ENCODE data around the gene ADARB2.

DNA sequence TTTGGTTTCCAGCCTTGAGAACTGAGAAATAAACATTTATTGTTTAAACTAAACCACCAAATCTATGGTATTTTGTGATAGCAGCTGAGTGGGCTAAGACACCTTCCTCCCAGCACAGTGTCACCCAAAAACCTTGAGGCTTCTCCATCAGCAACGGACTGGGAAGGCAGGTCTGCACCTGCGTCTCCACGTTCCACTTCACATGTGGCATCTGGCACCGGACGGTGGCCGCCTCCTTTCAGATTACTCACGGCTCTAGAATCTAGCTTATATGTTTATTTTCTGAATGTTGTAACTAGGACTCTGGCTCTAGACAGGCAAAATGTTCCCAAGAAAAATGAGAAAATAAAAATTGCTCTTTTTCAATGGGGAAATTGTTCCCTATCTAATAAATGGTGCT is 201.0 kb downstream of the ADARB2 start:
- TF ChIP-seq, protein P1, sequence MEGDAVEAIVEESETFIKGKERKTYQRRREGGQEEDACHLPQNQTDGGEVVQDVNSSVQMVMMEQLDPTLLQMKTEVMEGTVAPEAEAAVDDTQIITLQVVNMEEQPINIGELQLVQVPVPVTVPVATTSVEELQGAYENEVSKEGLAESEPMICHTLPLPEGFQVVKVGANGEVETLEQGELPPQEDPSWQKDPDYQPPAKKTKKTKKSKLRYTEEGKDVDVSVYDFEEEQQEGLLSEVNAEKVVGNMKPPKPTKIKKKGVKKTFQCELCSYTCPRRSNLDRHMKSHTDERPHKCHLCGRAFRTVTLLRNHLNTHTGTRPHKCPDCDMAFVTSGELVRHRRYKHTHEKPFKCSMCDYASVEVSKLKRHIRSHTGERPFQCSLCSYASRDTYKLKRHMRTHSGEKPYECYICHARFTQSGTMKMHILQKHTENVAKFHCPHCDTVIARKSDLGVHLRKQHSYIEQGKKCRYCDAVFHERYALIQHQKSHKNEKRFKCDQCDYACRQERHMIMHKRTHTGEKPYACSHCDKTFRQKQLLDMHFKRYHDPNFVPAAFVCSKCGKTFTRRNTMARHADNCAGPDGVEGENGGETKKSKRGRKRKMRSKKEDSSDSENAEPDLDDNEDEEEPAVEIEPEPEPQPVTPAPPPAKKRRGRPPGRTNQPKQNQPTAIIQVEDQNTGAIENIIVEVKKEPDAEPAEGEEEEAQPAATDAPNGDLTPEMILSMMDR (conservative IDR thresholded peaks at IDR 0.05; ENCODE audit: low read depth in 2 of 2) = no peak
- TF ChIP-seq EZH2 (IDR thresholded peaks at IDR 0.05; ENCODE audit: low read depth, unreplicated experiment) = no peak
- no peak for TF ChIP-seq POLR2AphosphoS5 (IDR thresholded peaks at IDR 0.05; ENCODE audit: low read depth)
- no peak for TF ChIP-seq JUNB (IDR thresholded peaks at IDR 0.05; ENCODE audit: unreplicated experiment)
- no peak for TF ChIP-seq CREB1 (CRISPR knock-in tag; IDR thresholded peaks at IDR 0.05; ENCODE audit: low read depth)
- TF ChIP-seq, protein P2, sequence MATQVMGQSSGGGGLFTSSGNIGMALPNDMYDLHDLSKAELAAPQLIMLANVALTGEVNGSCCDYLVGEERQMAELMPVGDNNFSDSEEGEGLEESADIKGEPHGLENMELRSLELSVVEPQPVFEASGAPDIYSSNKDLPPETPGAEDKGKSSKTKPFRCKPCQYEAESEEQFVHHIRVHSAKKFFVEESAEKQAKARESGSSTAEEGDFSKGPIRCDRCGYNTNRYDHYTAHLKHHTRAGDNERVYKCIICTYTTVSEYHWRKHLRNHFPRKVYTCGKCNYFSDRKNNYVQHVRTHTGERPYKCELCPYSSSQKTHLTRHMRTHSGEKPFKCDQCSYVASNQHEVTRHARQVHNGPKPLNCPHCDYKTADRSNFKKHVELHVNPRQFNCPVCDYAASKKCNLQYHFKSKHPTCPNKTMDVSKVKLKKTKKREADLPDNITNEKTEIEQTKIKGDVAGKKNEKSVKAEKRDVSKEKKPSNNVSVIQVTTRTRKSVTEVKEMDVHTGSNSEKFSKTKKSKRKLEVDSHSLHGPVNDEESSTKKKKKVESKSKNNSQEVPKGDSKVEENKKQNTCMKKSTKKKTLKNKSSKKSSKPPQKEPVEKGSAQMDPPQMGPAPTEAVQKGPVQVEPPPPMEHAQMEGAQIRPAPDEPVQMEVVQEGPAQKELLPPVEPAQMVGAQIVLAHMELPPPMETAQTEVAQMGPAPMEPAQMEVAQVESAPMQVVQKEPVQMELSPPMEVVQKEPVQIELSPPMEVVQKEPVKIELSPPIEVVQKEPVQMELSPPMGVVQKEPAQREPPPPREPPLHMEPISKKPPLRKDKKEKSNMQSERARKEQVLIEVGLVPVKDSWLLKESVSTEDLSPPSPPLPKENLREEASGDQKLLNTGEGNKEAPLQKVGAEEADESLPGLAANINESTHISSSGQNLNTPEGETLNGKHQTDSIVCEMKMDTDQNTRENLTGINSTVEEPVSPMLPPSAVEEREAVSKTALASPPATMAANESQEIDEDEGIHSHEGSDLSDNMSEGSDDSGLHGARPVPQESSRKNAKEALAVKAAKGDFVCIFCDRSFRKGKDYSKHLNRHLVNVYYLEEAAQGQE (IDR thresholded peaks at IDR 0.05; ENCODE audit: unreplicated experiment) = no peak
- no peak for TF ChIP-seq NANOG (IDR thresholded peaks at IDR 0.05; ENCODE audit: borderline replicate concordance)
- no peak for TF ChIP-seq ZNF331 (CRISPR knock-in tag; IDR thresholded peaks at IDR 0.05; ENCODE audit: low read depth)
